ENCODE data around the gene NGB. TPM values are rescaled to one million over a fixed set of nuclear protein-coding genes. Genes with fewer than 3 reads are reported as not detected.

Gene NGB
- total RNA-seq, 1 donor from 2014 or later = not detected

DNA sequence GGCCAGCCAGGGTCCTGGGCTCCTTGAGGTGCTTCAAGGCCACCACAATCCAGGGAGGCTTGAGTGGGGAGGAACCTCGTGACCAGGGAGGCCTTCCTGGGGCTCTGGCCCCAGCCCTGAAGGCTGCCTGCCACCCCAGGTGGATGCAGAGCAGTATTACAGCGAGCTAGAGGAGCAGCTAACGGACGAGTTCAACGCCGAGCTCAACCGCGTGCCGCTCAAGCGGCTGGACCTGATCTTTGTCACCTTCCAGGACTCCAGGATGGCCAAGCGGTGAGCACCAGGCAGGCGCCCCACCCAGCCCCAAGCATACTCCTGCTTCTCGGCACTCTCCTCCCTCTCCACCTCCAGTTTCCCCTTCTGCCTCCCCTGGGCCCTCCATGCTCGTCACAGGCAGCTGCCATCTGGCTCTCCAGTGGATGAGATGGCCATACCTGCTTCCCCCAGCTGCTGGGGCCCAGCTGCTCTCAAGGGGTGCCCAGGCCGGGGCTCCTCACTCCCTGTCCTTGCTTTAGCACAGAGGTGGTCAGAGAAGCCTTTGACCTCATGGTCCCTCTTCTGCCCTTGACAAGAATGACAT, 30.6 kb downstream of the NGB start:
- H3K27me3 Mint-ChIP-seq (ENCODE audit: low read depth) = peaks cover 9% of the 10 kb centered on the region
- TF ChIP-seq, protein P1, sequence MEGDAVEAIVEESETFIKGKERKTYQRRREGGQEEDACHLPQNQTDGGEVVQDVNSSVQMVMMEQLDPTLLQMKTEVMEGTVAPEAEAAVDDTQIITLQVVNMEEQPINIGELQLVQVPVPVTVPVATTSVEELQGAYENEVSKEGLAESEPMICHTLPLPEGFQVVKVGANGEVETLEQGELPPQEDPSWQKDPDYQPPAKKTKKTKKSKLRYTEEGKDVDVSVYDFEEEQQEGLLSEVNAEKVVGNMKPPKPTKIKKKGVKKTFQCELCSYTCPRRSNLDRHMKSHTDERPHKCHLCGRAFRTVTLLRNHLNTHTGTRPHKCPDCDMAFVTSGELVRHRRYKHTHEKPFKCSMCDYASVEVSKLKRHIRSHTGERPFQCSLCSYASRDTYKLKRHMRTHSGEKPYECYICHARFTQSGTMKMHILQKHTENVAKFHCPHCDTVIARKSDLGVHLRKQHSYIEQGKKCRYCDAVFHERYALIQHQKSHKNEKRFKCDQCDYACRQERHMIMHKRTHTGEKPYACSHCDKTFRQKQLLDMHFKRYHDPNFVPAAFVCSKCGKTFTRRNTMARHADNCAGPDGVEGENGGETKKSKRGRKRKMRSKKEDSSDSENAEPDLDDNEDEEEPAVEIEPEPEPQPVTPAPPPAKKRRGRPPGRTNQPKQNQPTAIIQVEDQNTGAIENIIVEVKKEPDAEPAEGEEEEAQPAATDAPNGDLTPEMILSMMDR (IDR thresholded peaks at IDR 0.05; ENCODE audit: unreplicated experiment) = no peak
- no peak overlapping the region for H3K4me3 Mint-ChIP-seq
- no peaks in the 10 kb centered on the region for H3K4me1 Mint-ChIP-seq
- no peaks in the 10 kb centered on the region for H3K36me3 Mint-ChIP-seq
- H3K9me3 Mint-ChIP-seq = no peaks in the 10 kb centered on the region
- H3K27ac Mint-ChIP-seq = no peak overlapping the region
- no peak for DNase-seq (ENCODE audit: low spot score in 2 of 2, unreplicated experiment in 2 of 2)

DNA sequence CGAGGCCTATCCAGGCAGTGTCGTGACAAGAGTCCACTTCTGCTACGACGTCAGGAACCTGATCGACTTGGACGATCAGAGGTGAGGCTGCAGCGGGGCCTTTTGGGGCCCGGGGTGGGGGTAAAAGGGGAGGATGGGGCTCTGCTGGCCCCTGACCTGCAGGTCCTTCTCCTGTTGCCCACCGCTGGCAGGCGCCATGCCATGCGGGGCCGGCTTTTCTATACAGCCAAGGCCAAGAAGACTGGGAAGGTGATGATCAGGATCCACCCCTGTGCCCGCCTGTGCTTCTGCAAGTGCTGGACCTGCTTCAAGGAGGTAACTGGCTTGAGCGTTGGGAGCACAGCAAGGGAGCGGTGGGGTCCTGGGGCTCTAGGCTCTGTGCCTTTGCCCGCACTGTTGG, 31.6 kb downstream of the NGB start:
- Mint-ChIP-seq H3K4me3 (no peak overlapping the region), H3K36me3 (no peaks in the 10 kb centered on the region)
- TF ChIP-seq, protein P1 (IDR thresholded peaks at IDR 0.05; ENCODE audit: unreplicated experiment) = no peak

DNA sequence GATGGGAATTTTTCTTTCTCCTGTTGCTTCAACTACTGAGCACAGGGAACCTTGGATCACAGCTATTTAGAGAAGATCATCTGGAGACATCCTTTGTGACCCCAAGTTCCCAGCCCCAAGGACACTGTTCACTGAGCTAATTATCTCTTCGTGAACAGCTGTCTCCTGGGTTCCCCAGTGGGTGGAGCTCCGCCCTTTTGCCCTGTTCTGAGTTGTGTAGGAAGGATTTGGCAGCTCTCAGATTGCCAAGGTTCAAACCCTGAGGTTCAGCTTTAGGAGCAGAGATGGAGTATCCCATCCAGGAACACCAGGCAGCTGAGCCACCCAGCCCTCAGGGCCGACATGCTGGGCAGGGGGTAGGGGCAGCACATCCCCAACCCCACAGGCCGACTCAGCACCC, 32.0 kb downstream of the NGB start:
- H3K27me3 Mint-ChIP-seq (ENCODE audit: low read depth) = peaks cover 16% of the 10 kb centered on the region
- no peaks in the 10 kb centered on the region for H3K36me3 Mint-ChIP-seq
- H3K4me1 Mint-ChIP-seq = no peaks in the 10 kb centered on the region
- no peak overlapping the region for H3K27ac Mint-ChIP-seq
- DNase-seq (ENCODE audit: low spot score in 2 of 2, unreplicated experiment in 2 of 2) = no peak
- TF ChIP-seq, protein P1 (IDR thresholded peaks at IDR 0.05; ENCODE audit: unreplicated experiment) = no peak
- H3K9me3 Mint-ChIP-seq = no peaks in the 10 kb centered on the region
- H3K4me3 Mint-ChIP-seq = no peak overlapping the region

More for the DNA sequence above, 31.6 kb downstream of the NGB start:
- no peaks in the 10 kb centered on the region for H3K9me3 Mint-ChIP-seq
- DNase-seq (ENCODE audit: low spot score in 2 of 2, unreplicated experiment in 2 of 2) = no peak
- no peaks in the 10 kb centered on the region for H3K4me1 Mint-ChIP-seq
- H3K27ac Mint-ChIP-seq = no peak overlapping the region
- peaks cover 13% of the 10 kb centered on the region for H3K27me3 Mint-ChIP-seq (ENCODE audit: low read depth)

DNA sequence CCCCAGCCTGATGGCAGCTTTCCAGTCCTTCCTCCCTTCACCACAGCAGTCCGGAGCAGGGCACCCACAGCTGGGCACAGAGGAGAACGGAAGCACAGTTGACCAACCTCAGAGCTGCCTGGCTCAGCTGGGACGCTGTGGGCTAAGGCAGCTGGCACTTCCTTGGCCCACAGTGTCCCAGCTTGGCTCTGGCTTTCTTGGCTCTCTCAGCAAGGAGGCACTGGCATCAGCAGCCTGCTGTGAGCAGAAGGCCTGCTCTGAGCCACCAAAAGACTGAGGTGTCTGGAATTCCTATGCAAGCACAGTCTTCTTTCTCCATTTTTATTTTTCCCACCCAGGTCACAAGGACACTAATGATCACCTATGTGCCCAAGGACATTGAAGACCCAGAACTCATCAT, 32.6 kb downstream of the NGB start:
- TF ChIP-seq, protein P1 (IDR thresholded peaks at IDR 0.05; ENCODE audit: unreplicated experiment) = no peak
- H3K36me3 Mint-ChIP-seq = no peaks in the 10 kb centered on the region
- no peak for DNase-seq (ENCODE audit: low spot score in 2 of 2, unreplicated experiment in 2 of 2)
- H3K4me3 Mint-ChIP-seq = no peak overlapping the region
- H3K4me1 Mint-ChIP-seq = no peaks in the 10 kb centered on the region
- peaks cover 16% of the 10 kb centered on the region for H3K27me3 Mint-ChIP-seq (ENCODE audit: low read depth)
- H3K9me3 Mint-ChIP-seq = no peaks in the 10 kb centered on the region
- H3K27ac Mint-ChIP-seq = no peak overlapping the region

DNA sequence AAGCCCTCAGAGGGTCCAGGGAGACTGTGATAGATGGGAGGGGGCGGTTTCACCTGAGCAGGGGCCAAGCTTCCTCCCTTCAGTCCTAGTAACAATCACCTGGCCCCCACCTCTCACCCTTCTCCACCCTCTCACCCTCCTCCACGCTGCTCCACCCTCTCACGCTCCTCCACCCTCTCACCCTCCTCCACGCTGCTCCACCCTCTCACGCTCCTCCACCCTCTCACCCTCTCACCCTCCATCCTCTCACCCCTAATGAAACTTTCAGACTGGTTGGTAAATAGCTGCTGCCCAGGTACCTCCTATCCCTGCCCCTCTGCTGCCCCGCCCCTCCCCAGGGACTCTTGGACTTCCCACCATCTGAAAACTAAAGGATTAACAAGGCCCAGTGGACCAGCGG, 34.2 kb downstream of the NGB start:
- H3K9me3 Mint-ChIP-seq = no peaks in the 10 kb centered on the region
- no peaks in the 10 kb centered on the region for H3K36me3 Mint-ChIP-seq
- H3K27ac Mint-ChIP-seq = no peak overlapping the region
- DNase-seq (ENCODE audit: low spot score in 2 of 2, unreplicated experiment in 2 of 2) = no peak
- H3K27me3 Mint-ChIP-seq (ENCODE audit: low read depth) = peaks cover 16% of the 10 kb centered on the region
- TF ChIP-seq, protein P1 (IDR thresholded peaks at IDR 0.05; ENCODE audit: unreplicated experiment) = no peak
- H3K4me1 Mint-ChIP-seq = no peaks in the 10 kb centered on the region
- H3K4me3 Mint-ChIP-seq = no peak overlapping the region

DNA sequence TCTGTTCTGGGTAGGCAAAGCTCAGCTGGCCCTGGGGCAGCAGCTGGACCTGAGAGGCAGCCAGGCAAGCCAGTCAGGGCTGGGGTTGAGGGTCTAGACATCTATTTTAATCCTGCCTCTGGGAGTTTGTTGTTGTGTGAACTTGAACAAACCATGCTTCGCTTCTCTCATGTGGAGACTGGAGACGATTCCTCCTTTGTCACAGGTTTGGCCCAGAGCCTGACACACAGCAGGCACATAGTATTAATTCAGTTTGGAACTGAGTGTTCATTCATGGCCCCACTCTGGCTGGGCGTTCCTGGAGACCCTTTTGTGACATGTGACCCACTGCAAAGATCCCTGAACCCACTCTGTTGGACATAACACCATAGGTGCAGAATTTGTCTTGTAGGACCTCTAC, 39.3 kb downstream of the NGB start:
- Mint-ChIP-seq H3K4me3 (no peak overlapping the region), H3K27me3 (ENCODE audit: low read depth) (peaks cover 14% of the 10 kb centered on the region), H3K9me3 (peaks cover 4% of the 10 kb centered on the region), H3K4me1 (no peaks in the 10 kb centered on the region), H3K36me3 (no peaks in the 10 kb centered on the region), H3K27ac (no peak overlapping the region)
- TF ChIP-seq, protein P1 (IDR thresholded peaks at IDR 0.05; ENCODE audit: unreplicated experiment) = no peak
- DNase-seq (ENCODE audit: low spot score in 2 of 2, unreplicated experiment in 2 of 2) = no peak
